Coronary artery (tissue), 2 donors: ENCODE results near the gene OR6B3.

Experiments
- DNase-seq: peaks from one replicate; pipeline ENCODE4 v3.0.0-alpha.2; 2017; ENCODE audit warnings: low spot score
- H3K27ac ChIP-seq, 2 donors: fragments of 200-600 bp; sonication (generic); one replicate each; pipeline ENCODE4 v1.5.1; 2016 to 2019
- H3K4me3 ChIP-seq: fragments of 200-600 bp; sonication (generic); 2 replicates; pipeline ENCODE4 v1.5.1; 2016; ENCODE audit warnings: mild to moderate bottlenecking, moderate library complexity
- TF ChIP-seq, protein P1 (sequence below): fragments of 200-600 bp; sonication (generic); IDR thresholded peaks from one replicate; pipeline ENCODE4 v1.5.1; 2019; ENCODE audit warnings: antibody characterized with exemption

The OR6B3 gene

GRCh38 chr2:240060977-240061591 lies 7.8 kb upstream of the OR6B3 start:
- TF ChIP-seq, protein P1, sequence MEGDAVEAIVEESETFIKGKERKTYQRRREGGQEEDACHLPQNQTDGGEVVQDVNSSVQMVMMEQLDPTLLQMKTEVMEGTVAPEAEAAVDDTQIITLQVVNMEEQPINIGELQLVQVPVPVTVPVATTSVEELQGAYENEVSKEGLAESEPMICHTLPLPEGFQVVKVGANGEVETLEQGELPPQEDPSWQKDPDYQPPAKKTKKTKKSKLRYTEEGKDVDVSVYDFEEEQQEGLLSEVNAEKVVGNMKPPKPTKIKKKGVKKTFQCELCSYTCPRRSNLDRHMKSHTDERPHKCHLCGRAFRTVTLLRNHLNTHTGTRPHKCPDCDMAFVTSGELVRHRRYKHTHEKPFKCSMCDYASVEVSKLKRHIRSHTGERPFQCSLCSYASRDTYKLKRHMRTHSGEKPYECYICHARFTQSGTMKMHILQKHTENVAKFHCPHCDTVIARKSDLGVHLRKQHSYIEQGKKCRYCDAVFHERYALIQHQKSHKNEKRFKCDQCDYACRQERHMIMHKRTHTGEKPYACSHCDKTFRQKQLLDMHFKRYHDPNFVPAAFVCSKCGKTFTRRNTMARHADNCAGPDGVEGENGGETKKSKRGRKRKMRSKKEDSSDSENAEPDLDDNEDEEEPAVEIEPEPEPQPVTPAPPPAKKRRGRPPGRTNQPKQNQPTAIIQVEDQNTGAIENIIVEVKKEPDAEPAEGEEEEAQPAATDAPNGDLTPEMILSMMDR = no peak
- no peak for DNase-seq
- Histone ChIP-seq H3K4me3 (no peak overlapping the region), H3K27ac (no peak overlapping the region)

- TF ChIP-seq, protein P1 = no peak
These were observed 3.4 kb upstream of the OR6B3 start for GRCh38 chr2:240056678-240057077.

GRCh38 chr2:240055177-240055917 lies 2.0 kb upstream of the OR6B3 start:
- no peak overlapping the region for H3K4me3 ChIP-seq
- DNase-seq = no peak
- no peak overlapping the region for H3K27ac ChIP-seq
- TF ChIP-seq, protein P1 = no peak

More at GRCh38 chr2:240056678-240057077, 3.4 kb upstream of the OR6B3 start:
- Histone ChIP-seq H3K4me3 (no peak overlapping the region), H3K27ac (no peak overlapping the region)
- DNase-seq = no peak

- TF ChIP-seq, protein P1 = no peak
- Histone ChIP-seq H3K27ac (no peak overlapping the region), H3K4me3 (no peak overlapping the region)
- DNase-seq = no peak
These were observed 797 bp downstream of the OR6B3 start for GRCh38 chr2:240052524-240052923.

DNA sequence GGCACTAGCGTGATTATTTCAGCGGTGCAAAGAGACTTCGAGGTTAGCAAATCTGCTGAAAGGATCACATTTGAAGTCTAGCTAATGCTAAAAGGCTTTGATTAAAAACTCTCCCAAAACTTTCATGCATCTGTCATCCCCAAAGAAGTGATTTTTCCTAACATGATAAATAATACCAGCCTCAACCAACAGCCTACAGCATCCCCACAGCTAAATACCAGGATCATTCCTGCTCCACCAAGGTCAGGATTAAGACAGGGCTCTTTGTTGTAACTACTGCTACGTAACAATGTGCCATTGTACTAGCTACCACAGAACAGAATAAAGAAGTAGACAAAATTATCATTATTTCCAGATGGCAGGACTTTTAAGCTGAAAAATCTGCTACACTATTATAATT lies 1.6 kb downstream of the OR6B3 start:
- no peak for DNase-seq
- H3K4me3 ChIP-seq = no peak overlapping the region
- TF ChIP-seq, protein P1 = no peak

GRCh38 chr2:240050278-240050677 lies 3.0 kb downstream of the OR6B3 start:
- Histone ChIP-seq H3K4me3 (no peak overlapping the region), H3K27ac (no peak overlapping the region)
- TF ChIP-seq, protein P1 = no peak
- no peak for DNase-seq

More for the DNA sequence above, 1.6 kb downstream of the OR6B3 start:
- no peak overlapping the region for H3K27ac ChIP-seq

DNA sequence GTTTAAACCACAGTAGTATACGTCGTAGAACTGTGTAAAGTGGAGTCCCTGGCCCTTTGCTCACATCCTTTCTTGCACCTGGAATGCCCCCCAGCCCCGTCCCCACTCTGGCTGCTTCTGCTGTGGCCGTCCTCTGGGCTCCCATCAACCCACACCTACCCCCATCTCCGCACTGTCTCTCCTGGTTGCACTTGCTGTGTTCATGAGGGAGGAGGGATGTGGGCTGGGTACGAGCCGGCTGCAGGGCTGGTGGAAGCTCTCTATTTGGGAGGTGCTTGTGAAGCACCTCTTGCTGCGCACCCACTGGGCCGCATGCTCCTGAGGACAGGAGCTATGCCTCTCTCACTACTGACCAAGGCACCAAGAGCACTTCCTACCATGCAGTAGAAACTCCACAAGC lies 5.1 kb downstream of the OR6B3 start:
- DNase-seq = no peak
- TF ChIP-seq, protein P1 = no peak
- no peak overlapping the region for H3K4me3 ChIP-seq
- no peak overlapping the region for H3K27ac ChIP-seq
